GM12878 (cell line): ENCODE results near the gene SMARCAD1. TPM values are rescaled to one million over a fixed set of nuclear protein-coding genes. Genes with fewer than 3 reads are reported as not detected.

ENCODE experiments used
- ATAC-seq: fragments of 200-7000 bp; cut with Tn5 transposase; 3 replicates; pipeline ENCODE4 v1.9.1; 2020; ENCODE audit warnings: mild to moderate bottlenecking, moderate library complexity
- BruUV-seq: library from RNA; stranded (reverse); fragments of 400-500 nt; replicated peaks from 2 replicates; lab custom pipeline; 2021; lab: Mats Ljungman, UMichigan
- CTCF ChIA-PET: fragments of 300-600 bp; sonication (Branson Sonifier 250); formaldehyde crosslinking; extraction: SDS; loops from one replicate; lab custom pipeline; 2021; ENCODE audit warnings: inconsistent platforms; lab: Yijun Ruan, JAX
- POLR2A ChIA-PET: fragments of 350-600 bp; formaldehyde crosslinking; extraction: SDS; loops from one replicate; lab custom pipeline; 2021; ENCODE audit warnings: inconsistent platforms; lab: Charles Lee
- RAD21 ChIA-PET: fragments of 300-600 bp; sonication (Branson Sonifier 250); formaldehyde crosslinking; loops from one replicate; lab custom pipeline; 2023; ENCODE audit warnings: antibody characterized with exemption; ENCODE audit not compliant: unreplicated experiment; lab: Charles Lee
- SMC1A ChIA-PET: fragments of 300-600 bp; sonication (Branson Sonifier 250); formaldehyde crosslinking; loops from one replicate; lab custom pipeline; 2023; ENCODE audit not compliant: unreplicated experiment, uncharacterized antibody; lab: Charles Lee
- DNase-seq: peaks from one replicate; pipeline ENCODE4 v3.0.0-alpha.2; 2011; ENCODE audit warnings: low read depth, low spot score
- FAIRE-seq: peaks from 3 replicates; lab custom pipeline; 2011; peaks lifted over from hg19 to GRCh38; lab: Jason Lieb, UNC
- H2AFZ ChIP-seq: 2 replicates; pipeline ENCODE4 v1.6.0; 2011; ENCODE audit warnings: low read depth, low read length, control low read depth; ENCODE audit not compliant: control insufficient read depth
- H3K27ac ChIP-seq: 2 replicates; pipeline ENCODE4 v1.5.1; 2011; ENCODE audit warnings: control low read depth; ENCODE audit not compliant: control insufficient read depth, insufficient read depth
- H3K27me3 ChIP-seq, 2 experiments: replicated peaks in 1 of 2; 2 replicates each; pipeline versions ENCODE4 v1.6.0 to v1.6.1; 2011; ENCODE audit warnings: low read length in 1 of 2; ENCODE audit not compliant: control insufficient read depth in 2 of 2, insufficient read depth in 2 of 2
- H3K36me3 ChIP-seq, 2 experiments: 2 replicates each; pipeline ENCODE4 v1.5.1; 2011; ENCODE audit warnings: low read length in 1 of 2; ENCODE audit not compliant: control insufficient read depth in 2 of 2, insufficient read depth in 2 of 2
- H3K4me1 ChIP-seq: 2 replicates; pipeline ENCODE4 v1.6.1; 2011; ENCODE audit warnings: mild to moderate bottlenecking, low read length, moderate library complexity, mixed read lengths; ENCODE audit not compliant: control insufficient read depth, insufficient read depth
- H3K4me2 ChIP-seq: 2 replicates; pipeline ENCODE4 v1.6.0; 2011; ENCODE audit warnings: control low read depth; ENCODE audit not compliant: control insufficient read depth, insufficient read depth
- H3K4me3 ChIP-seq: fragments of 200-600 bp; sonication (generic); 2 replicates; pipeline ENCODE4 v1.5.1; 2016
- H3K79me2 ChIP-seq: 2 replicates; pipeline ENCODE4 v1.6.0; 2011; ENCODE audit warnings: low read length; ENCODE audit not compliant: control insufficient read depth, insufficient read depth
- H3K9ac ChIP-seq: 2 replicates; pipeline ENCODE4 v1.8.0; 2011; ENCODE audit warnings: low read length, control low read depth, mixed read lengths; ENCODE audit not compliant: control insufficient read depth, insufficient read depth
- H3K9me3 ChIP-seq: replicated peaks from 3 replicates; pipeline ENCODE4 v1.5.1; 2011; ENCODE audit warnings: mild to moderate bottlenecking, low read length; ENCODE audit not compliant: control insufficient read depth, insufficient read depth
- H4K20me1 ChIP-seq: 2 replicates; pipeline ENCODE4 v1.6.0; 2011; ENCODE audit not compliant: control insufficient read depth, insufficient read depth
- BMI1 ChIP-seq: fragments of 450-650 bp; IDR thresholded peaks from 2 replicates; pipeline ENCODE4 v1.6.1; 2016; ENCODE audit warnings: mild to moderate bottlenecking, moderate library complexity, borderline replicate concordance
- IRF3 ChIP-seq: fragments of 450-650 bp; IDR thresholded peaks from 2 replicates; pipeline ENCODE4 v1.6.1; 2014; ENCODE audit warnings: mild to moderate bottlenecking
- LARP7 ChIP-seq: fragments of 450-650 bp; IDR thresholded peaks from 2 replicates; pipeline ENCODE4 v1.6.1; 2017; ENCODE audit warnings: mild to moderate bottlenecking
- MTA3 ChIP-seq: IDR thresholded peaks from 2 replicates; pipeline ENCODE4 v1.6.1; 2012; ENCODE audit warnings: low read length, inconsistent platforms, borderline replicate concordance
- NFIC ChIP-seq: IDR thresholded peaks from 2 replicates; pipeline ENCODE4 v1.6.1; 2012; ENCODE audit warnings: low read depth, mild to moderate bottlenecking, inconsistent platforms, low read length, moderate library complexity
- PKNOX1 ChIP-seq: fragments of 450-650 bp; IDR thresholded peaks from 2 replicates; pipeline ENCODE4 v1.6.1; 2016; ENCODE audit warnings: mild to moderate bottlenecking
- ZBTB11 ChIP-seq: fragments of 450-650 bp; formaldehyde crosslinking; IDR thresholded peaks from 2 replicates; pipeline ENCODE4 v1.5.0; 2022; ENCODE audit warnings: mild to moderate bottlenecking, missing genetic modification characterization
- ZNF622 ChIP-seq: fragments of 450-650 bp; IDR thresholded peaks from 2 replicates; pipeline ENCODE4 v1.6.1; 2017; ENCODE audit warnings: mild to moderate bottlenecking, inconsistent platforms
- WGBS: methylation state at CpG from one replicate; pipeline ENCODE4 v1.1.6; 2016; ENCODE audit warnings: low lambda C conversion rate; ENCODE audit not compliant: insufficient replicate concordance, insufficient coverage; ENCODE audit errors: missing lambda C conversion rate; 5-methylcytosine and 5-hydroxymethylcytosine counted together
- in situ Hi-C: fragments of 300-500 bp; cut with MboI; formaldehyde crosslinking; loops from 9 replicates; pipeline ENCODE4 v1.14.3; 2018; ENCODE audit warnings: mixed read lengths
- intact Hi-C: fragments of 100-400 bp; cut with micrococcal nuclease; formaldehyde crosslinking; loops from one replicate; pipeline ENCODE4 v1.14.2; 2022; ENCODE audit not compliant: unreplicated experiment
- polyA plus RNA-seq, 11 experiments: library from polyadenylated mRNA; depleted of rRNA in 4 of 11; unstranded in 6 of 11; stranded (reverse) in 5 of 11; fragments of >200 nt; fragmentation: Nextera tagmentation in 4 of 11; fragmentation: Illumina TruSeq in 1 of 11; extraction: Ambion mirVana in 4 of 11; extraction: Trizol in 1 of 11; gene quantifications; 1 replicate in 1 of 11; 2 replicates in 10 of 11; pipeline versions ENCODE4 v1.2.1 to v1.2.3, GENCODE V29; 2011 to 2016; ENCODE audit warnings: inconsistent platforms in 2 of 11, missing spikeins in 2 of 11, low read depth in 1 of 11
- total RNA-seq, 4 experiments: library from RNA; depleted of rRNA in 3 of 4; stranded (reverse); fragments of >200 nt in 3 of 4; fragmentation: Illumina TruSeq in 1 of 4; extraction: Trizol in 1 of 4; gene quantifications; 2 replicates each; pipeline versions ENCODE4 v1.2.1 to v1.2.3, GENCODE V29; 2013 to 2021

SMARCAD1 gene
- total and polyA plus RNA-seq, 10 of the 15 experiments (the other 5 are each of a cell fraction or from before 2014, with no cell fraction given) = 7.6 to 41.2 (median 27.7) TPM

GRCh38 chr4:94216394-94216793, 8.7 kb downstream of the SMARCAD1 start:
- H3K9me3 ChIP-seq = peaks cover 2% of the 10 kb centered on the region; the same call in 1 of the 3 replicates
- 98% methylated on average over 3 of the region's 3 CpGs for WGBS
- H3K4me1 ChIP-seq = no peaks in the 10 kb centered on the region
- H3K36me3 ChIP-seq = peaks cover 0 to 17% of the 10 kb centered on the region in 2 experiments; a peak in 1 of 4 replicates
- intact Hi-C loops = no loop called here
- no TSS peak for BruUV-seq
- H3K27ac ChIP-seq = no peak overlapping the region
- SMC1A ChIA-PET = no interaction called here
- H3K4me2 ChIP-seq = no peak overlapping the region
- no peak for TF ChIP-seq LARP7
- no peak for TF ChIP-seq IRF3
- TF ChIP-seq ZBTB11 = no peak
- TF ChIP-seq MTA3 = no peak
- no peak for TF ChIP-seq PKNOX1
- no peak for TF ChIP-seq ZNF622
- TF ChIP-seq NFIC = no peak
- no peak for TF ChIP-seq BMI1
- no peaks in the 10 kb centered on the region for H4K20me1 ChIP-seq
- no peak overlapping the region for H3K9ac ChIP-seq
- RAD21 ChIA-PET = no interaction called here
- POLR2A ChIA-PET = no interaction called here
- H3K79me2 ChIP-seq = peaks cover 8% of the 10 kb centered on the region
- no peak overlapping the region for H2AFZ ChIP-seq
- no peak for ATAC-seq
- no peak for DNase-seq
- no peak overlapping the region for H3K4me3 ChIP-seq
- CTCF ChIA-PET = interaction anchor here (0.6 kb wide), 1 partner anchor 19 kb away, joined by 3 read pairs; no protein-coding TSS in a partner anchor
- in situ Hi-C loops = no loop called here
- FAIRE-seq = no peak
- H3K27me3 ChIP-seq = no peaks in the 10 kb centered on the region
